Activated T-cell treated with anti-CD3 and anti-CD28 coated beads, Interleukin-2, amount 50 U/mL, for 72 hours (primary cell): ENCODE data around the gene MDP1. TPM values are rescaled to one million over a fixed set of nuclear protein-coding genes. Genes with fewer than 3 reads are reported as not detected.

Source experiments
- ATAC-seq, 2 donors: fragments of 150-1000 bp; cut with Tn5 transposase; replicated peaks in 1 of 2; 2 replicates each; pipeline ENCODE4 v1.10.0; 2021; ENCODE audit warnings: moderate library complexity in 2 of 2, mild to moderate bottlenecking in 1 of 2
- DNase-seq, 2 donors: peaks; one replicate each; pipeline ENCODE4 v3.0.0; 2021 to 2022; ENCODE audit warnings: mixed read lengths in 1 of 2
- H3K27ac Mint-ChIP-seq: one replicate; pipeline ENCODE4 v1.8.0; 2022; ENCODE audit warnings: mild to moderate bottlenecking, moderate library complexity, mixed read lengths
- H3K27me3 Mint-ChIP-seq: one replicate; pipeline ENCODE4 v1.8.0; 2022; ENCODE audit warnings: low read depth, mixed read lengths
- H3K36me3 Mint-ChIP-seq, 2 donors: one replicate each; pipeline ENCODE4 v1.8.0; 2022; ENCODE audit warnings: mixed read lengths in 2 of 2, mild to moderate bottlenecking in 1 of 2; ENCODE audit not compliant: insufficient read depth in 2 of 2
- H3K4me1 Mint-ChIP-seq: one replicate; pipeline ENCODE4 v1.8.0; 2022; ENCODE audit warnings: low read depth, mixed read lengths
- H3K4me3 Mint-ChIP-seq, 2 donors: one replicate each; pipeline ENCODE4 v1.8.0; 2022; ENCODE audit warnings: mild to moderate bottlenecking in 2 of 2, mixed read lengths in 2 of 2, moderate library complexity in 2 of 2
- H3K9me3 Mint-ChIP-seq, 2 donors: one replicate each; pipeline ENCODE4 v1.8.0; 2022; ENCODE audit warnings: mixed read lengths in 2 of 2
- total RNA-seq, 2 donors: library from RNA; stranded (reverse); gene quantifications; one replicate each; pipeline ENCODE4 v1.2.3, GENCODE V29; 2022

Gene MDP1
- total RNA-seq, 2 donors from 2014 or later, result 16.8 to 20.2 TPM

DNA sequence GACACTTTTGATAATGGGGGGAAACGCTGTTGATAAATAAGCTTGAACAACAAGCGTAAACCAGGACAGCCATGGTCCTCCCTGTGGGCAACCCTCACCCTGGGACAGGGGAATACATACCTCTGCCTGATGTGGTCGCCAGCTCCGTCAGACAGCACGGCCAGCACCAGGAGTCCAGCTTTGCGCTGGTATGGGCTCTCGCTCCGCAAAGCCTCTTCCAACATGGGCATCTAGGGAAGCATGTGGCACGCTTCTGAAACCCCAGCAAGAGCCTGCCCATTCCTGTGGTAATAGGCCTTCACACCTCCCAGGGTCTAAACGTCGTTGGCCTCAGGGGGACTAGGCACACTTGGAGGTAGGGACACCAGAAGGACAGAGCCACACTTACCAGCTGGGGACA lies 30.1 kb downstream of the MDP1 start:
- ATAC-seq (no peak), DNase-seq (no peak)
- Mint-ChIP-seq H3K27ac (no peak overlapping the region), H3K4me3 (no peak overlapping the region), H3K27me3 (no peaks in the 10 kb centered on the region), H3K9me3 (no peaks in the 10 kb centered on the region), H3K4me1 (peaks cover 32% of the 10 kb centered on the region), H3K36me3 (peaks cover 0 to 1% of the 10 kb centered on the region in 2 donors)

GRCh38 chr14:24185026-24185425 lies 30.8 kb downstream of the MDP1 start:
- Mint-ChIP-seq H3K4me1 (peaks cover 29% of the 10 kb centered on the region), H3K4me3 (no peak overlapping the region)
- no peak for ATAC-seq

GRCh38 chr14:24184104-24184970 lies 31.5 kb downstream of the MDP1 start:
- DNase-seq (no peak), ATAC-seq (no peak)
- Mint-ChIP-seq H3K27ac (no peak overlapping the region), H3K4me1 (peaks cover 22% of the 10 kb centered on the region), H3K27me3 (no peaks in the 10 kb centered on the region), H3K9me3 (no peaks in the 10 kb centered on the region), H3K36me3 (peaks cover 1% of the 10 kb centered on the region in 2 donors), H3K4me3 (no peak overlapping the region)

More at GRCh38 chr14:24185026-24185425, 30.8 kb downstream of the MDP1 start:
- peaks cover 0 to 1% of the 10 kb centered on the region in 2 donors for H3K36me3 Mint-ChIP-seq
- DNase-seq, result no peak
- no peak overlapping the region for H3K27ac Mint-ChIP-seq
- H3K27me3 Mint-ChIP-seq, result no peaks in the 10 kb centered on the region
- no peaks in the 10 kb centered on the region for H3K9me3 Mint-ChIP-seq

GRCh38 chr14:24183014-24183481 lies 32.8 kb downstream of the MDP1 start:
- Mint-ChIP-seq H3K27ac (no peak overlapping the region), H3K4me3 (no peak overlapping the region), H3K4me1 (peaks cover 12% of the 10 kb centered on the region), H3K36me3 (peaks cover 1 to 4% of the 10 kb centered on the region in 2 donors), H3K27me3 (no peaks in the 10 kb centered on the region), H3K9me3 (no peaks in the 10 kb centered on the region)
- DNase-seq (no peak), ATAC-seq (no peak)

GRCh38 chr14:24182110-24182882 lies 33.6 kb downstream of the MDP1 start:
- H3K27ac Mint-ChIP-seq, result peak overlapping the region; percentile 7
- H3K4me1 Mint-ChIP-seq, result peaks cover 4% of the 10 kb centered on the region
- H3K27me3 Mint-ChIP-seq, result no peaks in the 10 kb centered on the region
- peaks cover 1 to 4% of the 10 kb centered on the region in 2 donors for H3K36me3 Mint-ChIP-seq
- H3K4me3 Mint-ChIP-seq, result no peak overlapping the region
- ATAC-seq (no peak), DNase-seq (no peak)
- no peaks in the 10 kb centered on the region for H3K9me3 Mint-ChIP-seq

DNA sequence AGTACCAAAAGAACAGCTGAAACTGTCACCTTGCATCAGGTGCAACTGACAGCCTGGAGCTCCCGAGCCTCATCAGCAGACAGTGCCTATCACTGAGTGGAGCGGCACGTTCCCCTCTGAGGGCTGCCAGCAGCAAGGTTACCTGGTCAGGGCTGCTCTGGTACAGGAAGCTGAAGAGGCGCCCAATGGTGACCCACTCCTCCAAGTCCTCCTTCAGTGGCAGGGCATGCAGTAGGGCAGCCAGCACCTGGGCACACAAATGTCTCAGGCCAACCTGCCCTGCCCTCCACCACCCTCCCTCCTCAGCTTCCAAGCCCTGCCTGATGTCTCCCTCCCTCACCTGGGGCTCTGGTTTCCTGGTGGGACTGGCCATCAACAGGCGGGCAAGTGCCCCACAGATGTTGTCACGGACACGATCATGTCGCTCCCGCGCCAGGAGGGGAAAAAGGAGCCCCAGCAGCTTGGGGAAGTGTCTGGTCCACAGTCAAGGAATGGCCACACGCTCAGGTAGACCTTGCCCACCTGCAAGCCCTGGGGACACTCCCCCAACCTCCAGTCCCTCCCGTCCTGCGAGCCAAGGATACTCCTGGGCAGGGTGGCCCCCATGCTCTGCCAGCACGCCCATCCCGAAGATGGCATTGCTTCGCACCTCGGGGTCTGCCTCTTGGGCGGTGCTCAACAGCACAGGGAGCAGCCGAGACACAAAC lies 34.3 kb downstream of the MDP1 start:
- no peaks in the 10 kb centered on the region for H3K9me3 Mint-ChIP-seq
- no peaks in the 10 kb centered on the region for H3K4me1 Mint-ChIP-seq
- peak overlapping the region; percentile 7 for H3K27ac Mint-ChIP-seq
- peak in 1 of 2 donors; percentile 8 for ATAC-seq
- no peak overlapping the region for H3K4me3 Mint-ChIP-seq
- no peaks in the 10 kb centered on the region for H3K27me3 Mint-ChIP-seq
- DNase-seq, result no peak
- H3K36me3 Mint-ChIP-seq, result peaks cover 1 to 4% of the 10 kb centered on the region in 2 donors

DNA sequence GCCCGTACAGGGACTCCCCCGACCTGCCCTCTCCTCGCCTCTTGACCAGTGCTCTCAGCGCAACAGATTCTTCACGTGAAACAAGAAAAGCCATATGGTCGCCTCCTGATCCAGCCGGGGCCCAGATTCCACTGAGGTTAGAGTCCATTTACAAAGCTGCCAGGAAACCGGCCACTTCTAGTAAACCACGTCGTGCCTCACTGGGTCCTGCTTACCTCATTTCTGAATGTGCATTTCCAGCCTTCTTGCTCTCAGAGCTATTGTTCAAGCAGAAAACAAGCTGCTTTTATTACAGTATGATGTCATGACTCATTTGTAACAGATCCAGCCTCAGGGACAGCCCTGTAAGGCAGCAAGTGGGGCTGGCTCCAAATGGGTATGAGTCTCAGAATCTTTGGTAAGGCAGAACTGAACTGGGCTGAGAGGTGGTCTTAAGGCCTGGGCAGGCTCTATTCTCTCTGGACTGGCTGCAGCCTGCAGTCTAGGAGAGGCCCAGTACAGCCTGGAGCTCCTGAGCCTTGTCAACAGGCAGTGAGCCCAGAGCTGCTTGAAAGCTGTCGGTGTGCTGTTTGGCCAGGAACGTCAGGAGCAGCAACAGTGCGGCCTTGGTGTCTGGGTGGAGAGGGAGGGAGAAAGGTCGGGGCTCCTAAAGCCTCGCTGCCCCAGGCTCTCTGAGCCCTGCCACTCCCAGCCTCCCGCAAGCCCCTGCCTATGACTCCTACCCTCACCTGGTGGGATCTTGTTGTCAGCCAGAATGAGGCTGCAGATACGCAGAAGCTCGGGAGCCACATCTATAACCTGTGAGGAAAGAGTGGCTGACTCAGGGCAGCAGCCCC lies 35.7 kb downstream of the MDP1 start:
- Mint-ChIP-seq H3K4me1 (no peaks in the 10 kb centered on the region), H3K27me3 (no peaks in the 10 kb centered on the region), H3K4me3 (no peak overlapping the region), H3K27ac (peak overlapping the region; percentile 72), H3K36me3 (peaks cover 1 to 4% of the 10 kb centered on the region in 2 donors), H3K9me3 (no peaks in the 10 kb centered on the region)
- DNase-seq, result no peak
- ATAC-seq, result peak in 1 of 2 donors; percentile 3

DNA sequence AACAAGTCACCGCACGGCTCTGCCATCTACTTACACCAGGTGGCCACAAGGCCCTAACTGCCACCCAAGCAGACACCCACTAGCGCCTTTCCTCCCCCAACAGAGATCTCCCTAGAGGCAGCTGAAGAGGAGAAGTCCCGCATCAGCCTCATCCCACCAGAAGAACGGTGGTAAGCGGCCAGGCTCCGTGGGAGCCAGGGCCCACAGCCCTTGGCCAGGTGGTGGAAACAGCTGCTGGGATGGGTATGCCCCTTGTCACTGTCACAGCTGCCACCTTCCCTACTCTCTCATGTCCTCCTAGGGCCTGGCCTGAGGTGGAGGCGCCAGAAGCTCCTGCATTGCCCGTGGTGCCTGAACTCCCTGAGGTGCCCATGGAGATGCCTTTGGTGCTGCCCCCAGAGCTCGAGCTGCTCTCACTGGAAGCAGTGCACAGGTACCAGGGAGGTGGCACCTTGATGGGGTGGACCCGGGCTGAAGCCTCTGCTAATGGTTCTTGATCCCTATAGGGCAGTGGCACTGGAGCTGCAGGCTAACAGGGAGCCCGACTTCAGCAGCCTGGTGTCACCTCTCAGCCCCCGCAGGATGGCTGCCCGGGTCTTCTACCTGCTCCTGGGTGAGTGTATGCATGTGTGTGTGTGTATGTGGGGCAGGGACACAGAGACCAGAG lies 36.4 kb downstream of the MDP1 start:
- no peak for ATAC-seq
- Mint-ChIP-seq H3K4me1 (no peaks in the 10 kb centered on the region), H3K9me3 (no peaks in the 10 kb centered on the region), H3K27ac (no peak overlapping the region), H3K27me3 (no peaks in the 10 kb centered on the region), H3K36me3 (peaks cover 1 to 4% of the 10 kb centered on the region in 2 donors), H3K4me3 (no peak overlapping the region)
- DNase-seq, result no peak

DNA sequence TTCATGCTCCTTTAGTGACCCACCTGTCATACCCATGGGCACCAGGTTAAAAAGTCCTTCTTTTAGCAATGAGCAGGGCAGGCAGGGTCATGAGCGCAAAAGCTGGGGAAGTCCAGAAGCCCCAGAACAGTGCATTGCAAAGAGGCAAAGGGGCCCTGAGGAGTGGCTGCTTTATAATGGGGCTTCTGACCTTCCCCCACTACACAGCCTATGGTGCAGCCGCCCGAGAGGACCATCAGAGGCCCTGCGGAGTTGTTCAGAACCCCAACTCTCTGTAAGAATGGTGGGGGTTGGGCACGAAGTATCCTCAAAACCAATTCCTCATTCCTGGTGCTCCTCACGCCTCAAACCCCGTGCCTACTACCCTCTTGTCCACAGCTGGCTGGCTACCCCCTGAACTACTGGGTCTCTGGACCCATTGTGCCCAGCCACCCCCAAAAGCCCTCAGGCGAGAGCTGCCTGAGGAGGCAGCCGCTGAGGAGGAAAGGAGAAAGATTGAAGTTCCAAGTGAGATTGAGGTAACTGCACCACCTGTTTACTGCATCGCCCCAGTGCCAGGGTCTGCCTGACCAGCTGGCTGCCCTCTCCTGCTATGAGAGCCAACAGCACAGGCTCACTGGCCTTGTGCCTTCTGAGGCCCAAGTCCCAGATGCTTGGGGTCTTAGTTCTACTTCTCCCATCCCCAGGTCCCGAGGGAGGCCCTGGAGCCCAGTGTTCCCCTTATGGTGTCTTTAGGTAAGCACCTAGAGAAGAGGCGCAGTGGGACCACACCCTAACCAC lies 37.3 kb downstream of the MDP1 start:
- no peak overlapping the region for H3K27ac Mint-ChIP-seq
- ATAC-seq, result no peak

GRCh38 chr14:24177891-24178290 lies 38.0 kb downstream of the MDP1 start:
- no peak overlapping the region for H3K4me3 Mint-ChIP-seq
- no peaks in the 10 kb centered on the region for H3K27me3 Mint-ChIP-seq
- no peak for DNase-seq
- H3K4me1 Mint-ChIP-seq, result no peaks in the 10 kb centered on the region
- H3K27ac Mint-ChIP-seq, result no peak overlapping the region
- no peaks in the 10 kb centered on the region for H3K9me3 Mint-ChIP-seq
- ATAC-seq, result no peak
- H3K36me3 Mint-ChIP-seq, result peaks cover 1 to 4% of the 10 kb centered on the region in 2 donors

More for the DNA sequence above, 37.3 kb downstream of the MDP1 start:
- H3K4me3 Mint-ChIP-seq, result no peak overlapping the region
- no peaks in the 10 kb centered on the region for H3K27me3 Mint-ChIP-seq
- no peak for DNase-seq
- H3K4me1 Mint-ChIP-seq, result no peaks in the 10 kb centered on the region
- peaks cover 1 to 4% of the 10 kb centered on the region in 2 donors for H3K36me3 Mint-ChIP-seq
- H3K9me3 Mint-ChIP-seq, result no peaks in the 10 kb centered on the region

DNA sequence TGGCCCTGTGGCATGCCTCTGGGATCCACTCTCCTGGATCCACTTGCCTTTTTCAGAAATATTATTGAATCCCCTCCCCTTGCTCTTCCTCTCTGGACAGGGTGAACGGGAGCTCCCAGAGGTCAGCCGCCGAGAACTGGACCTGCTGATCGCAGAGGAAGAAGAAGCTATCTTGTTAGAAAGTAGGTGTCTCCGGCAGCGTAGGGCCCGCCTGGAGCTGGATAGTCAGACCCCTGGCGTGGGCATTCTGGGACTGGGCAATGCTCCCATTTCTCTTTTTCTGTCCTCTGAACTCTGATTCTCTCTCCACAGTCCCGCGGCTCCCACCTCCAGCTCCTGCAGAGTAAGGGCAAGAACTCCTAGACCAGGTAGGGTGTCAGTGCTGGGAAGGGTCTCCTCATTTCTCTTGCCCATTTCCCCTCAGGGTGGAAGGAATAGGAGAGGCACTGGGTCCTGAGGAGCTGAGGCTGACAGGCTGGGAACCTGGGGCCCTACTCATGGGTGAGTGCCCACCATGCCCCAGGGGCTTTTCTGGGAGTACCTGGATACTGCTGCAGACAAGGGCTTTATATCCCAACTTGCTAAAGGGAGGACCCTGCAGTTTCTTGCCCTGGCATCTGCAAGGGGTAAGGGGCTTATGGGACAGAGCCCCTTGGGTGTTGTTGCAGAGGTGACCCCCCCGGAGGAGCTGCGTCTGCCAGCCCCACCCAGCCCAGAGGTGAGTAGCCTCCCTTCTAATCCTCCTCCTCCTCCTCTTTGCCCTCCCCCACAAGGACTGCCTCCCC lies 38.6 kb downstream of the MDP1 start:
- H3K4me1 Mint-ChIP-seq, result no peaks in the 10 kb centered on the region
- H3K4me3 Mint-ChIP-seq, result no peak overlapping the region
- ATAC-seq, result no peak

More for the DNA sequence above, 38.6 kb downstream of the MDP1 start:
- no peaks in the 10 kb centered on the region for H3K9me3 Mint-ChIP-seq
- DNase-seq, result no peak
- no peaks in the 10 kb centered on the region for H3K27me3 Mint-ChIP-seq
- H3K27ac Mint-ChIP-seq, result peak overlapping the region; percentile 49
- H3K36me3 Mint-ChIP-seq, result peaks cover 0 to 4% of the 10 kb centered on the region in 2 donors
